T1000 (cell line): Measurements from ENCODE around the gene TNFAIP3.
"Not testable (repeated sequence)": the region's sequence is repeated elsewhere in the genome, so short reads cannot be mapped to it uniquely, and the experiment has no call there.

Experiments used
- DNase-seq: peaks from one replicate; lab custom pipeline; 2025; ENCODE audit warnings: mixed read lengths; lab: John Stamatoyannopoulos, UW

TNFAIP3 gene

DNA sequence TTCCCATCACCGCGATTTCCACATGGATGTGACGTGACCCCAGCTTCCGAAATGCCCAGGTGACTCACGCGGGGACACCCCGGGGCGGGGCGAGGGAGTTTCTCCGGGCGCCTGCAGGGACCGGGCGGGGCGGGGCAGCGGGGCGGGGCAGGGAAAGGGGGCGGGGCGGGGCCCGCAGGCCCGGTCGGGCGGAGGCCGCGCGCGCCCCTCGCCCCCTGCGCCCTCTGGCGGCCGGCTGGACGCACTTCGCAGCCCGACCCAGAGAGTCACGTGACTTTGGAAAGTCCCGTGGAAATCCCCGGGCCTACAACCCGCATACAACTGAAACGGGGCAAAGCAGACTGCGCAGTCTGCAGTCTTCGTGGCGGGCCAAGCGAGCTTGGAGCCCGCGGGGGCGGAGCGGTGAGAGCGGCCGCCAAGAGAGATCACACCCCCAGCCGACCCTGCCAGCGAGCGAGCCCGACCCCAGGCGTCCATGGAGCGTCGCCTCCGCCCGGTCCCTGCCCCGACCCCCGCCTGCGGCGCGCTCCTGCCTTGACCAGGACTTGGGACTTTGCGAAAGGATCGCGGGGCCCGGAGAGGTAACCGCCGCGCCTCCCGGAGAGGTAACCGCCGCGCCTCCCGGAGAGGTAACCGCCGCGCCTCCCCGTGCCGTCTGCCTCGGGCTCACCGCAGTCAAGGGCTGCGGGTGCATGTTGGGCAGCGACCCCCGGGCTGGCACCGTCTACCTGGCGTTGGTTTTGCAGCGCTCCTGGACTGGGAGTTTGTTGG, at the start of gene TNFAIP3:
Gene TNFAIP3, plus strand, starts transcription at position 346 of the 771 bp plus-strand sequence. CDS start 3,969 bp downstream, outside the sequence.
- peak; percentile 91 for DNase-seq

DNA sequence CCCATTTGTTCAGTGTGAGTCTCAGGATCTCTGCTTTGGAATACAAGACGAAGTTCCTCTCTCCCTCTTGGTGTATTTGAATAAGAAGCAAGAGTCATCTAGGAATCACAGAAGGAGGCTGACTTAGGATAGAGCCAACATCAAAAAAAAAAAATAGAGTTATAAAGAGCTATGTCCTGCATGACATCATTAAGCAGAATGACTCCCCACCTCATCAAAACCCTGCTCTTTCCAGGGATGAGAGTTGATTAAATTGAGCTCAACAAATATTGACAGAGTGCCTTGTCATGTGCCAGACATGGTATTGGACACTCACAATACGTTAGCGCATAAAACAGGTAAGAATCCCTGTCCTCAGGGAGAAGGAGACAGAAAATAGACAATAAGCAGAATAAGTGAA, 48.6 kb upstream of the TNFAIP3 start:
- no peak for DNase-seq

DNA sequence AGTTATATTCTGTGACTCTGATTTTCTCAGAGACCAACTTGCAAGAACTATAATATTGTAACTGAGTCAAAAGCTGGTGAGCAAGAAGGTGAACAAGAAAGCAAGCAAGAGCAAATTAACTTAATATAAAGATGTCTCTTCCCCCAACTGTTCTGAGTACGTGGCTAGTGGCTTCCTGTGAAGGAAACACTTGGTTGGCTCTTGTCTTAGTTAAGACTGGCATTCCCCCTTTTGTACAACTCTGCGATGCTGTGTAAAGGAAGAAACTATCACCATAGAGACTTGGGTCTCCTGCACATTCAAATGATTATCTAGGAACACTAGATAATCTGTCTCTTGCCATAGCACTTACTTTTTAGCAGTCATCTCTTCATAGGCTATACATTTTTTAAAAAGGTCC, 47.3 kb upstream of the TNFAIP3 start:
- no peak for DNase-seq

DNA sequence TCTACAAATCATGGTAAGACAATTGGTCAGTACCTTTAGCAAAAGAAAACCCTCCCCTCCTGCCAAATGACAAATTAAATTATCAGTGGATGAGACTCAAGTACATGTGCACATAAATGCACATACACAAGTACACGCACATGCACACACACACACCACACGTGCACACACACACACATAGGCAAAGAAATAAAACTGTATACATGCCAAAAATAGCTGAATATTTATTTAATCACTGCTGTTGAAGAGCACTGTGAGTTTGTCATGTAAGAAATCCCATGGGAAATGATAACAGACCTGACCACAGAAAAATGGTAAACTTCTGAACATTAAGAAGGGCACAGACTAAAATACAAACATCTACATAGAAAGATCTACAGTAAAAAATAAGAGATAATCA, 46.6 kb upstream of the TNFAIP3 start:
- no peak for DNase-seq

DNA sequence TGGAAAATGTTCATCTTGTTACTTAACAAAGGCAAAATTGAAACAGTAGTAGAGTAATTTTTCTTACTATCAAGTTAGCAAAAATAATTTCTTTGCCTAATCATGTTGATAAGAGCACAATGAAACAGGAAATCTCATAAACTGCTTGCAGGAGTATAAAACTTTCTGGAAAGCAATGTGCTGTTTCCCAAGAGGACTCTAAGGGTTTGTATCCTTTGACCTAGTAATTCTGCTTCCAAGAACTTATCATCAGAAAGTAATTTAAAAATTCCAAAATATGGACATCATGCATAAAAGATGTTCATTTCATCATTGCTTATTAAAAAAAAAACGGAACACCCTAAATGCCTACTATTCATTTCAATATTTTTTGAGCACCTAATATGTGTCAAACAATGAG, 46.1 kb upstream of the TNFAIP3 start:
- DNase-seq: no peak

DNA sequence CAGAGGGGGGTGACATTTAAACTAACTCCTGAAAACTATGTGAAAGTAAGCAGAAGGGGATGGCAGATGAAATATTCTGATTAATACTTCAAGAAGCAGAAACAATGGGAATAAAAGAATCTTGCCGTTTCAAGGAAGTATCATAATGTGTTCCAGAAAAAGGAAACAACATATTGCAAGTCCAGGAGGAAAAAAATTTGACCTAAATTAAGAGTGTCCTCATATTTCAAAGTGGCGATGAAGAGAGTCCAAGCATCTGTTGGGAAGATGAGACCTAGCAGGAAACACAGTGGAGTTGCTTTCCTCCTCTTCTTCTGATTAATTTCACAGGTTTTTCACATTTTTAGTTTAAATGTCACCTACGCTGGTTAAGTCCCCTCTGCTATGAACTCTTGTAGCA, 45.6 kb upstream of the TNFAIP3 start:
- DNase-seq: no peak

DNA sequence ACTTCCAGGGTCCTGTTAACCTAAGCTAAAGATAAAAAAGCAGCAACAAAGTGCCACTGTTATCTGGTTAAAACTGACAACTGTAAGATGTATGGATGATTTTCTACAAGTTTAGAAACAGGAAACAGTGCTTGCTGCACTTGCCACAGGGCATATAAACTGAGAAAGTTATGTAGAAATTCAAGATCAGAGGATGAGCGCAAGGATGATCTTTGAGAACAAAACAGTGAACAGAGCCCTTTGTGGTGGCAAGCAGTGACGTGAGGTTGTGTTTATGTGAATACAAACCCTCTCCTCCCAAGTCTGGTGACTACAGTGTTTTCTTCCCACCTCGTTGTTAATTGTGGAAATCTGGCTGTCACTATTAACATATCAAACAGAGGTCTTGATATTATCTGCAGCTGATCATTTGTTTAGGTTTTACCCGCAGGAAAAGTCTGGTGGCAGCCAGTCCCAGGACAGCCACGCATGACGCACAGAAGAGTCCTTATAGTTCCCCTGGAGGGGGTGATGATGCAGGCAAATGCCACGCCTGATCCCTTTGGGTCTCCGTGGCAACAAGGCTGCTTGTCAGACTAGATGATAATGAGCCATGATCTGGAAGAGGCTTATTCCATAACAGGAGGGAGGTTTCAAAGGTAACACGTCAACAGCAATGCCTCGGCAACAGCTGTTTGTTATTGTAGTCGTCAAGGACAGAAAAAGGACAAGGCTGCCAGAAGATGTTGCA, 43.1 kb upstream of the TNFAIP3 start:
- no peak for DNase-seq

DNA sequence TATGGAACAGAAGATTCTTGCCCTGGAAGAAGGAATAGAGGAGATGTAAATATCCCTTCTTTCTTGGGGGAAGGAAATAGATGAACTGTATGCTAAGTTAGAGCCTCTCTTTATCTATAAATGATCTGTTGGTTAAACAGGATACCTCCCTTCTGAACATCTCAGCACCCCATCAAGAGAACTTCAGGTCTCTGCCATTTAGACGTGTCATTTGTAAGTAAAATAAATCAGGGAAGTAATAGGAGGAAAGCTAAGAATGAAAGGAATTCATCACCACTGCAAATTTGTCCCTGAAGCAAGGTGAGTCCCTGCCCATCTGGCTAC, 42.5 kb upstream of the TNFAIP3 start:
- no peak for DNase-seq

DNA sequence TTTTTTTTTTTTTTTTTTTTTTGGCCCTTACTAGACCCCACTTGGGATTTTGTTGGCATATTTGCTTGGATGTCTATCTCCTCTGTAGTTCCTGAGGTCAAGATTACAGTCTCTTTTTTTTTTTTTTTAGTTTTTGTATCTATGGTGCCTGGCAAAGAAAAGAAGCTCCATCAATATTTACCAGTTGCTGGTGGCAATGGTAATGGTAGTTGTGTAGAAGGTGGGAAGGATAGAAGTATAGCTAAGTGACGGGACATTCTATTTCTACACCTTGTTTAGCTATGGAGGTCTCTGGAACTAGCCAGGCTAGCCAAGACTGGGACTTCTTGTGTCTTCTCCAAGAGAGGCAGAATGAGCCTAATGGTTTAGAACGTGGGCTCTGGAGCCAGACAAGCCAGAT, 42.2 kb upstream of the TNFAIP3 start:
- DNase-seq: no peak

DNA sequence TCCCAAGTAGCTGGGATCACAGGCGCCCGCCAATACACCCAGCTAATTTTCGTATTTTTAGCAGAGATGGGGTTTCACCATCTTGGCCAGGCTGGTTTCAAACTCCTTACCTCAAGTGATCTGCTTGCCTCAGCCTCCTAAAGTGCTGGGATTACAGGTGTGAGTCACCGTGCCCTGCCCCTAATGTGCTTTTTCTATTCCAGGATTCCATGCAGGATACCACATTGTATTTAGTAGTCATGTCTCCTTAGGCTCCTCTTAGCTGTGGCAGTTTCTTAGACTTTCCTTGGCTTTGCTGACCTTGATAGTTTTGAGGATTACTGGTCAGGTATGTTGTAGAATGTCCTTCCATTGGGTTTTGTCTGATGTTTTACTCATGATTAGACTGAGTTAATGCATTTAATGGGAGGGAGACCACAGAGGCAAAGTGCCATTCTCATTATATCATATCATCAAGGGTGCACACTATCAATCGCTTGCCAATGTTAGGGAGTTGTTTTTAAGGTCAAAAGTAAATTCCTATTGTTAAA, 39.6 kb upstream of the TNFAIP3 start:
- DNase-seq: no peak

DNA sequence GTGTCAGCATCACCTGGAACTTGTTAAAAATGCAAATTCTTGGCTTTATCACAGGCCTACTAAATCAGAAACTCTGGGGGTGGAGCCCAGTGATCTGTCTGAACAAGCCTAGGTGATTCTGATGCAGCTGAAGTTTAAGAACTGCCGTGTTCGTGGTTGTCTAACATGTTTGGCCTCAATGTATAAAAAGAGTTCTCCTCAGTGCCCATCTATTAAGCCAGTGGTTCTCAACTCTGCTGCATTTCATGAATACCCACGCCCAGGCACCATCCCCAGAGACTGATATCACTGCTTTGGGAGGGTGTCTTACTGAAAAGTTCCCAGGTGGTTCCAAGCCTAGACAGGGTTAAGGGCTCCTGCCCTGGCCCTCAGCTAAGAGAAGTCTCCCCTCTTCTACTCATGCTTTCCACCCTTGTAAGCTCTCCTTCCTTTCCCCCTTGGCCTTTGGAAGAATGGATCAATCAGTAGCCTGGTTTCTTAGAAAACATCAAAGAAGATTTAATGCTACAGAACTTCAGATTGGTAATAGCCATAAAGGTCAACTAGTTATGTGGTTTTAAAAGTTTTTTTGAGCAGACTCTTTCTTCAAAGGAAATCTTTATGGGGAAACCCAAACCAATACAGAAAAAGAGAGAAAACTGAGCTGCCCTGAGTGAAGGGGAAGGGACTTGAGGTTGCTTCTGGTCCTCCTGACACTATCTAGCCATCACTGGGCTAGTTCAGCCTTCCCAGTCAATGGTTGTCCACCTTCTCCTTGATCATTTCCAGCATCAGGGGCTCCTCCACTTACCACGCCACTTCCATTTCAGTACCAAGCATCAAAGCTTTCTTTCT, 38.9 kb upstream of the TNFAIP3 start:
- no peak for DNase-seq

DNA sequence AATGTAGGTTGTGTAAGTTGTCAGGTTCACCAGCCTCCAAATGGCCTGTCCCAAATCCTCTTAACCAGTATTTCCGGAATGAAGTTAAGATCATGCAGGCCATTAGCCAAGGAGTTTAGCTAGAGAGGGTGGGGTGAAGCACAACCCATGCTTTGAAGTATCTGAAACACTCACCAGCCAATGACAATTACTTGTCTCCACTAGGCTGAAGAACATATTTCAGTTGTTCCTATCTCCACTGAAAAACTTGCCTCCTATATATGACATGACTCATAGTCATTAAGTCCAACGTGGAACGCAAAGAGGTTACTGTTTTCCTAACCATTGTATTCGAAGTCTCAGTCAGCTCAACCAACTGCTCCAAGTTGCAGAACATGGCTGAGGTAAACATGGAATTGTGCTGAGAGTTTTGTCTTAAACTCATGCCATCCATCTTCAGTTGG, 37.4 kb upstream of the TNFAIP3 start:
- no peak for DNase-seq

DNA sequence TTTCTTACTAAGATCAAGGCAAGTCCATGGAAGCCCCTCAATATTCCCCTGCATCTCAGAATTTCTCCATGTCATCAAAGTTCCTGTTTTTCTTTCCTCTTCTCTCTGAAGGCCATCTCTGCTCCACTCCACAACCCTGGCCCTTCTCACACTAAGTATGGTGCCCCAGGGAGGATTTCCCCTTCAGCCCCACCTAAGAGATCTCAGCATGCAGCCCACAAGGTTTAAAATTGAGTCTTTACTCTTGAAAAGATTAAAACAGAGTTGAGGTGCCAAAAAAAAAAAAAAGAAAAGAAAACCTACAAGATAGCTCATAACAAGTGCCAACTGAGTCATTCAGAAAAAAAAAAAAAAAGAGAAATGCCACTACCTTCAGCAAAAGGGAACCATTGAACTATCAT, 36.5 kb upstream of the TNFAIP3 start:
- DNase-seq: no peak

DNA sequence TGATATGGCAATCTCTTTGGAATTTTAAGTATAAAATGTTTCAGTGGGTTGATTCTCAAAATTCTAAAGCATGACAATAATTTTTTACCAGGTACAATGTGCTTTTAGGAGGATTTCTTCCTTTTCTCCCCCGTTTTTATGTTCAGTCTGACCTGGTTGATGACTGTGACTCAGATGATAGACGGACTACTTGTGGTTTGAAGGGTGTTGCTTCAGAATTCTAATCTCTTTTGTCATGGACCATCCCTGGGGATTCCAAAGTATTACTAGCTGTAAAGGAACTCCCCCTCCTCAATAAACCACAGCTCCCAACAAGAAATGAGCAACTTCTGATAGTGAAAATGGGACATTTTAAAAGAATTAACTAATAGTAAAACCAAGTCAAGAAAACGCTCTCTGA, 34.9 kb upstream of the TNFAIP3 start:
- peak; percentile 18 for DNase-seq

DNA sequence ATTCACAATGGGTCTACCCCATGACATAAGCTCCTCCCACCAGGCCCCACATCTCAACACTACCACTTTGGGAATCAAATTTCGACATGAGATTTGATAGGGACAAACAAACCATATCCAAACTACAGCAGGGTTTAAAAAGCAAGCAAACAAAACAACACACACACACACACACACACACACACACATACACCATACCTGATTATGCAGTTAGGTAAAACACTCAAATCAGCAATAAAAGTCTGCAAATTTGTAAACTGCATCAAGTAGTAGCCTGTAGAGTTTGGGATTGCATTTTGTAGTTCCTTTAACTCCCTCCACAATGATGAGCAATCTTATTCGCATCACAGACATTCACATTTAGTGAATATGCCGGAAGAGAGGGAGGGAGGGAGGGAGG, 32.6 kb upstream of the TNFAIP3 start:
- DNase-seq: no peak

DNA sequence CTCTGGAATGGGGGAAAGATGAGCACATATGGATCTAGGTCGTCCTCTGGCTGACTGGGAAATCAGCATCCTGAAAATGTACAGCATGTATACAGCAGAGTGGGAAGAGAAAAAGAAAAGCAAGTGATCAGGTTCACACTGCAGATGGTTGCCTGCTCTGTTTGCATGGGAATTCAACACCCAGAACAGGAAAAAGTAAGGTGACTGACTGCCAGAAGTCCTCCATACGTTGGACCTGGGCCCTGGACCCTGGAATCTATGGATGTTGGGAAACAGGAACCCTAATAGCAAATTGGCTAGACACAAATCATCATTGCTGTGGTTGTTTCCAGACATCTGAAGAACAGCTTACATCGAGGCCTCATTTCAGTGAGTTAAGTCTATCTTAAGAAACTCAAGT, 30.3 kb upstream of the TNFAIP3 start:
- no peak for DNase-seq

DNA sequence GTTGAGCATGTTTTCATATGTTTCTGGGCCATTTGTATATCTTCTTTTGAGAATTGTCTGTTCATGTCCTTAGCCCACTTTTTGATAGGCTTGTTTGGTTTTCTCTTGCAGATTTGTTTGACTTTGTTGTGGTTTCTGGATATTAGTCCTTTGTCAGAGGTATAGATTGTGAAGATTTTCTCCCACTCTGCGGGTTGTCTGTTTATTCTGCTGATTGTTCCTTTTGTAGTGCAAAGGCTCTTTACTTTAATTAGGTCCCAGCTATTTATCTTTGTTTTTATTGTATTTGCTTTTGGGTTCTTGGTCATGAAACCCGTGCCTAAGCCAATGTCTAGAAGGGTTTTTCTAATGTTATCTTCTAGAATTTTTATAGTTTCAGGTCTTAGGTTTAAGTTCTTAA, 29.0 kb upstream of the TNFAIP3 start:
- not testable (repeated sequence) for DNase-seq

DNA sequence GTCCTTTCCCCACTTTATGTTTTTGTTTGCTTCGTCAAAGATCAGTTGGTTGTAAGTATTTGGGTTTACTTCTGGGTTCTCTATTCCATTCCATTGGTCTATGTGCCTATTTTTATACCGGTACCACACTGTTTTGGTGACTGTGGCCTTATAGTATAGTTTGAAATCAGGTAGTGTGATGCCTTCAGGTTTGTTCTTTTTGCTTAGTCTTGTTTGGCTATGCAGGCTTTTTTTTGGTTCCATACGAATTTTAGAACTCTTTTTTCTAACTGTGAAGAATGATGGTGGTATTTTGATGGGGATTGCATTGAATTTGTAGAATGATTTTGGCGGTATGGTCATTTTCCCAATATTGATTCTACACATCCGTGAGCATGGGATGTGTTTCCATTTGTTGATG, 28.5 kb upstream of the TNFAIP3 start:
- not testable (repeated sequence) for DNase-seq

DNA sequence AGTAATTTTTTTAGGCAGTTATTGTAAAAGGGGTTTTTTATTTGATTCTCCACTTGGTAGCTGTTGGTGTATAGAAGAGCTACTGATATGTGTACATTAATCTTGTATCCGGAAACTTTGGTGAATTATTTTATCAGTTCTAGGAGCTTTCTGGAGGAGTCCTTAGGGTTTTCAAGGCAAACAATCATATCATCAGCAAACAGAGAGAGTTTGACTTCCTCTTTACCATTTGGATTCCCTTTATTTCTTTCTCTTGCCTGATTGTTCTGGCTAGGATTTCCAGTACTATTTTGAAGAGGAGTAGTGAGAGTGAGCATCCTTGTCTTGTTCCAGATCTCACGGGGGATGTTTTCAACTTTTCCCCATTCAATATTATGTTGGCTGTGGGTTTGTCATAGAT, 28.0 kb upstream of the TNFAIP3 start:
- no peak for DNase-seq

DNA sequence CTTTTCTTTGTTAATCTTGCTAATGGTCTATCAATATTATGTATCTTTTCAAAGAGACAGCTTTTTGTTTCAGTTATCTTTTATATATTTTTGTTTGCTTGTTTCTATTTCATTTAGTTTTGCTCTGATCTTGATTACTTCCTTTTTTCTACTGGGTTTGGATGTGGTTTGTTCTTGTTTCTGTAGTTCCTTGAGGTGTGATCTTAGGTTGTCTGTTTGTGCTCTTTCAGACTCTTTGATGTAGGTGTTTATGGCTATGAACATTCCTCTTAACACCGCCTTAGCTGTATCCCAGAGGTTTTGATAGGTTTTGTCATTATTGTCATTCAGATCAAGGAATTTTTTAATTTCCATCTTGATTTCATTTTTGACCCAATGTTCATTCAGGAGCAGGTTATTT, 26.8 kb upstream of the TNFAIP3 start:
- DNase-seq: no peak

DNA sequence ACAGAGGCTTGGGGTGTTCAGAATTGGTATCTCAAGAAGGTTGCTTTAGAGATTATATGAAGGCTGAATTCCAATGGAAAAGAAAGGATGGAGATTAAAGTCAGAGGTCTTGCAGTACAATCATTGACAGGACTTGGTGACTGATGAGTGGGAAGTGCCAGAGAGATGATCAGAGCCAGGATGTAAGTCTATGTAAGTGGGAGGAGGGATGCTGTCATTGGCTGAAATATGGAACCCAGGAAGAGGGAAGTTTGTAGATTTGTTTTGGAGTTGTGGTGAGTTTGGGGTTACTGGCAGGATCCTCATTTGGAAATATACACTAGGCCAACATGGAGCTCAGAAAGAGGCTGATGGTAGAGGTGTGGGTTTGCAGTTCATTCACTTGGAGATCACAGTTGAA, 23.8 kb upstream of the TNFAIP3 start:
- DNase-seq: no peak

DNA sequence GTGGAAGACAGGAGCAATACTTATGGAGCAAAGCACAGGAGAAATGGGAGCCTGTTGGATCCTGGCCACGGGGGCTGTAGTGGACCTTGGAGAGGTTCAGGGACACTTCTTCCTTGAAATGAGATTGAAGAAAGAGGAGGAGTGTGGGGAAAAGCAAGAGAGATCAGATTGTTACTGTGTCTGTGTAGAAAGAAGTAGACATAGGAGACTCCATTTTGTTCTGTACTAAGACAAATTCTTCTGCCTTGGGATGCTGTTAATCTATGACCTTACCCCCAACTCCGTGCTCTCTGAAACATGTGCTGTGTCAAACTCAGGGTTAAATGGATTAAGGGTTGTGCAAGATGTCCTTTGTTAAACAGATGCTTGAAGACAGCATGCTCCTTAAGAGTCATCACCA, 22.7 kb upstream of the TNFAIP3 start:
- not testable (repeated sequence) for DNase-seq

DNA sequence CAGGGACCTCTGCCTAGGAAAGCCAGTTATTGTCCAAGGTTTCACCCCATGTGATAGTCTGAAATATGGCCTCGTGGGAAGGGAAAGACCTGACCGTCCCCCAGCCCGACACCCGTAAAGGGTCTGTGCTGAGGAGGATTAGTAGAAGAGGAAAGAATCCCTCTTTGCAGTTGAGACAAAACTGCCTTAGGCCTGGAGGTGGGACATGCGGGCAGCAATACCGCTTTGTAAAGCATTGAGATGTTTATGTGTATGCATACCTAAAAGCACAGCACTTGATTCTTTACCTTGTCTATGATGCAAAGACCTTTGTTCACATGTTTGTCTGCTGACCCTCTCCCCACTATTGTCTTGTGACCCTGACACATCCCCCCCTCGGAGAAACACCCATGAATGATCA, 22.3 kb upstream of the TNFAIP3 start:
- not testable (repeated sequence) for DNase-seq
